K562 (cell line): Measurements from ENCODE around the gene RAB3GAP1. TPM values are rescaled to one million over a fixed set of nuclear protein-coding genes. Genes with fewer than 3 reads are reported as not detected.

Experiments used
- ATAC-seq: fragments of 200-7000 bp; cut with Tn5 transposase; 3 replicates; pipeline ENCODE4 v1.9.1; 2020; ENCODE audit warnings: moderate library complexity
- BruUV-seq: library from RNA; stranded (reverse); fragments of 400-500 nt; replicated peaks from 2 replicates; lab custom pipeline; 2021; lab: Mats Ljungman, UMichigan
- CTCF ChIA-PET: fragments of 300-600 bp; formaldehyde crosslinking; extraction: SDS; loops from one replicate; lab custom pipeline; 2021; ENCODE audit warnings: low intra/inter-chr PET ratio; lab: Yijun Ruan, JAX
- POLR2A ChIA-PET: fragments of 300-600, 350-650 bp; sonication (Branson Sonifier 250); formaldehyde crosslinking; extraction: SDS; loops from one replicate; lab custom pipeline; 2021; ENCODE audit warnings: antibody characterized with exemption, inconsistent platforms; lab: Yijun Ruan, JAX
- DNase-seq, 4 experiments: peaks; one replicate each; pipeline versions ENCODE4 v3.0.0 to v3.0.0-alpha.2; 2011 to 2018; ENCODE audit warnings: low spot score in 3 of 4, mixed read lengths in 3 of 4; ENCODE audit errors: extremely low read depth in 1 of 4
- FAIRE-seq: peaks from 2 replicates; lab custom pipeline; 2011; peaks lifted over from hg19 to GRCh38; lab: Jason Lieb, UNC
- H2AFZ ChIP-seq: 2 replicates; pipeline ENCODE4 v1.6.0; 2011; ENCODE audit warnings: low read depth, low read length, control low read depth, inconsistent platforms
- H3K27ac ChIP-seq: fragments of 200-600 bp; 3 replicates; pipeline ENCODE4 v1.8.0; 2011; ENCODE audit warnings: low read depth, mild to moderate bottlenecking, control low read depth, inconsistent platforms, low read length, moderate library complexity, mixed read lengths; ENCODE audit errors: extremely low read depth
- H3K27me3 ChIP-seq, 2 experiments: fragments of 300-600 bp in 1 of 2; 2 replicates in 1 of 2; 3 replicates in 1 of 2; pipeline versions ENCODE4 v1.6.0 to v1.8.0; 2011; ENCODE audit warnings: inconsistent platforms in 2 of 2, low read length in 2 of 2, mild to moderate bottlenecking in 1 of 2, mixed read lengths in 1 of 2, moderate library complexity in 1 of 2; ENCODE audit not compliant: control insufficient read depth in 2 of 2, insufficient read depth in 2 of 2
- H3K36me3 ChIP-seq: fragments of 300-600 bp; 3 replicates; pipeline ENCODE4 v1.8.0; 2011; ENCODE audit warnings: mild to moderate bottlenecking, low read length, inconsistent platforms; ENCODE audit not compliant: control insufficient read depth, insufficient read depth
- H3K4me1 ChIP-seq, 2 experiments: fragments of 200-600 bp in 1 of 2; replicated peaks in 1 of 2; 2 replicates in 1 of 2; 3 replicates in 1 of 2; pipeline versions ENCODE4 v1.5.1 to v1.8.0; 2011; ENCODE audit warnings: inconsistent platforms in 2 of 2, low read length in 2 of 2, mild to moderate bottlenecking in 1 of 2, mixed read lengths in 1 of 2, moderate library complexity in 1 of 2; ENCODE audit not compliant: control insufficient read depth in 2 of 2, insufficient read depth in 2 of 2
- H3K4me2 ChIP-seq: 2 replicates; pipeline ENCODE4 v1.6.1; 2011; ENCODE audit warnings: low read length, control low read depth, inconsistent platforms, mixed read lengths; ENCODE audit not compliant: insufficient read depth
- H3K4me3 ChIP-seq: fragments of 200-600 bp; sonication (generic), shearing (Covaris generic); 2 replicates; pipeline ENCODE4 v1.5.1; 2016; ENCODE audit warnings: control low read depth, inconsistent platforms
- H3K79me2 ChIP-seq: fragments of 200-600 bp; 3 replicates; pipeline ENCODE4 v1.8.0; 2011; ENCODE audit warnings: low read length, inconsistent platforms; ENCODE audit not compliant: control insufficient read depth, insufficient read depth
- H3K9ac ChIP-seq, 2 experiments: 2 replicates each; pipeline versions ENCODE4 v1.6.0 to v1.6.1; 2011; ENCODE audit warnings: low read depth in 2 of 2, low read length in 2 of 2, control low read depth in 1 of 2, inconsistent platforms in 1 of 2, mild to moderate bottlenecking in 1 of 2, mixed read lengths in 1 of 2; ENCODE audit not compliant: insufficient read depth in 1 of 2
- H3K9me1 ChIP-seq: one replicate; pipeline ENCODE4 v1.6.0; 2011; ENCODE audit warnings: inconsistent platforms, mild to moderate bottlenecking, low read length, moderate library complexity; ENCODE audit not compliant: control insufficient read depth, insufficient read depth
- H3K9me3 ChIP-seq: replicated peaks from 2 replicates; pipeline ENCODE4 v1.5.1; 2011; ENCODE audit warnings: low read depth, low read length, inconsistent platforms; ENCODE audit not compliant: control insufficient read depth, insufficient read depth
- H4K20me1 ChIP-seq: replicated peaks from 2 replicates; pipeline ENCODE4 v1.6.1; 2011; ENCODE audit warnings: low read length, inconsistent platforms, mixed read lengths; ENCODE audit not compliant: control insufficient read depth, insufficient read depth
- BHLHE40 ChIP-seq: IDR thresholded peaks from 2 replicates; pipeline ENCODE4 v1.6.1; 2011; ENCODE audit warnings: low read length, improper control_type of control experiment
- CBX2 ChIP-seq: fragments of 200-600 bp; sonication (generic); IDR thresholded peaks from one replicate; pipeline ENCODE4 v1.6.1; 2012; ENCODE audit warnings: mild to moderate bottlenecking, low read length, inconsistent platforms; ENCODE audit not compliant: insufficient read depth, poor library complexity, severe bottlenecking
- CCNT2 ChIP-seq: IDR thresholded peaks from 2 replicates; pipeline ENCODE4 v1.6.1; 2011; ENCODE audit warnings: borderline replicate concordance, low read depth, mild to moderate bottlenecking, moderate library complexity, mixed read lengths, low read length; ENCODE audit not compliant: insufficient read length; ENCODE audit errors: extremely low read depth
- ILK ChIP-seq: fragments of 450-650 bp; IDR thresholded peaks from 2 replicates; pipeline ENCODE4 v1.6.1; 2016; ENCODE audit warnings: missing genetic modification characterization, low read depth, mild to moderate bottlenecking, missing compliant biosample characterization, moderate library complexity, borderline replicate concordance
- KDM2B ChIP-seq: fragments of 250-450 bp; sonication (Bioruptor Pico); IDR thresholded peaks from 2 replicates; pipeline ENCODE4 v1.8.0; 2021; ENCODE audit warnings: mild to moderate bottlenecking, moderate library complexity
- KDM5B ChIP-seq: fragments of 200-600 bp; sonication (generic); IDR thresholded peaks from 2 replicates; pipeline ENCODE4 v1.6.1; 2012; ENCODE audit warnings: low read depth, mild to moderate bottlenecking, moderate library complexity, low read length, control low read depth, inconsistent platforms; ENCODE audit not compliant: insufficient replicate concordance
- TCF7 ChIP-seq: sonication (generic); IDR thresholded peaks from 2 replicates; pipeline ENCODE4 v1.6.1; 2016; ENCODE audit warnings: antibody characterized with exemption, borderline replicate concordance
- ZFP1 ChIP-seq: fragments of 450-650 bp; formaldehyde crosslinking; IDR thresholded peaks from 2 replicates; pipeline ENCODE4 v1.4.0; 2020; ENCODE audit warnings: mild to moderate bottlenecking, mixed read lengths
- ZNF134 ChIP-seq: fragments of 250-450 bp; sonication (Bioruptor Pico); conservative IDR thresholded peaks from 2 replicates; pipeline ENCODE4 v1.4.0; 2020
- ZNF449 ChIP-seq: fragments of 250-450 bp; sonication (Bioruptor Pico); IDR thresholded peaks from 2 replicates; pipeline ENCODE4 v1.8.0; 2022; ENCODE audit warnings: moderate library complexity, mild to moderate bottlenecking, inconsistent platforms
- ZNF696 ChIP-seq: fragments of 250-450 bp; sonication (Bioruptor Pico); conservative IDR thresholded peaks from 2 replicates; pipeline ENCODE4 v1.4.0; 2020; ENCODE audit warnings: mild to moderate bottlenecking, moderate library complexity
- ZNF740 ChIP-seq, 3 experiments: fragments of 200-800 bp in 1 of 3; sonication (Bioruptor generic) in 1 of 3; sonication (generic) in 1 of 3; formaldehyde crosslinking in 1 of 3; IDR thresholded peaks; 2 replicates each; pipeline versions ENCODE4 v1.6.1 to v1.8.0; 2016 to 2022; ENCODE audit warnings: mild to moderate bottlenecking in 2 of 3, missing compliant biosample characterization in 2 of 3, missing genetic modification characterization in 2 of 3, missing genetic modification reagents in 1 of 3
- WGBS: fragments of 100-300 bp; shearing (Covaris generic); methylation state at CpG from one replicate; pipeline ENCODE4 v1.1.6; 2016; ENCODE audit warnings: low coverage, mixed read lengths; ENCODE audit not compliant: insufficient coverage; ENCODE audit errors: missing lambda C conversion rate; 5-methylcytosine and 5-hydroxymethylcytosine counted together
- in situ Hi-C: fragments of 300-500 bp; cut with MboI; formaldehyde crosslinking; loops from 4 replicates; pipeline ENCODE4 v1.15.0; 2018; ENCODE audit warnings: inconsistent platforms, mixed read lengths
- intact Hi-C: fragments of 100-400 bp; cut with micrococcal nuclease; formaldehyde crosslinking; loops from 2 replicates; pipeline ENCODE4 v1.14.2; 2022
- polyA plus RNA-seq, 8 experiments: library from polyadenylated mRNA; depleted of rRNA in 4 of 8; stranded (reverse) in 5 of 8; unstranded in 3 of 8; fragments of >200 nt; fragmentation: Nextera tagmentation in 2 of 8; fragmentation: Illumina TruSeq in 1 of 8; extraction: Ambion mirVana in 2 of 8; extraction: Trizol in 1 of 8; gene quantifications; 2 replicates each; pipeline versions ENCODE4 v1.2.1 to v1.2.3, GENCODE V29; 2011 to 2014; ENCODE audit warnings: inconsistent platforms in 1 of 8, missing spikeins in 1 of 8
- total RNA-seq, 7 experiments: library from RNA; depleted of rRNA in 6 of 7; stranded (reverse); fragments of >200 nt in 6 of 7; fragmentation: Illumina TruSeq in 2 of 7; extraction: Trizol in 2 of 7; gene quantifications; 2 replicates each; pipeline versions ENCODE4 v1.2.1 to v1.2.3, GENCODE V29; 2011 to 2021; ENCODE audit warnings: low replicate concordance in 1 of 7

Gene RAB3GAP1
- total and polyA plus RNA-seq, 9 of the 15 experiments (the other 6 are each of a cell fraction or from before 2014, with no cell fraction given) = 15.5 to 48.6 (median 33.0) TPM

- no peak overlapping the region for H3K9ac ChIP-seq
- 22% methylated on average over 1 of the region's 1 CpG for WGBS
- BruUV-seq = no TSS peak
- no peaks in the 10 kb centered on the region for H3K79me2 ChIP-seq
- DNase-seq (no peak), FAIRE-seq (no peak), ATAC-seq (no peak)
- peaks cover 3% of the 10 kb centered on the region for H3K9me1 ChIP-seq
- no peak overlapping the region for H2AFZ ChIP-seq
- H3K4me3 ChIP-seq = no peak overlapping the region
- TF ChIP-seq ZNF134 (CRISPR knock-in tag) = no peak
- TF ChIP-seq ZNF696 (CRISPR knock-in tag) = no peak
- TF ChIP-seq CCNT2 = no peak
- no peak for TF ChIP-seq CBX2
- no peak for TF ChIP-seq TCF7
- no peak for TF ChIP-seq ZFP1 (CRISPR knock-in tag)
- TF ChIP-seq ZNF449 = no peak
- TF ChIP-seq KDM2B (CRISPR knock-in tag) = no peak
- no peak for TF ChIP-seq BHLHE40
- TF ChIP-seq KDM5B = no peak
- TF ChIP-seq ZNF740 (CRISPR knock-in tag; IDR thresholded peaks at IDR 0.05) = no peak
- TF ChIP-seq ZNF740 (tag; IDR thresholded peaks at IDR 0.05) = no peak
- no peak for TF ChIP-seq ILK (tag)
- ChIA-PET POLR2A (interaction anchor here (1.7 kb wide), 1 partner anchor 10 kb away, joined by 7 read pairs; no protein-coding TSS in a partner anchor), CTCF (no interaction called here)
- no peaks in the 10 kb centered on the region for H3K4me1 ChIP-seq
- no peaks in the 10 kb centered on the region for H3K9me3 ChIP-seq
- H3K27ac ChIP-seq = no peak overlapping the region
- in situ Hi-C loops (no loop called here), intact Hi-C loops (no loop called here)
- 0 out of 3 replicates have a peak, but pooled peaks cover 3% of the 10 kb centered on the region for H3K36me3 ChIP-seq
- H3K4me2 ChIP-seq = no peak overlapping the region
- H3K27me3 ChIP-seq = no peaks in the 10 kb centered on the region
- no peaks in the 10 kb centered on the region for H4K20me1 ChIP-seq
Measured at GRCh38 chr2:135183822-135184221, 131.7 kb downstream of the RAB3GAP1 start.
